Sciatic nerve (tissue), 2 donors: ENCODE measurements around the gene PLCB4. TPM values are rescaled to one million over a fixed set of nuclear protein-coding genes. Genes with fewer than 3 reads are reported as not detected.
A peak's percentile ranks its signal among the peaks of the same experiment; 100 is the strongest.
"Not testable (repeated sequence)": the region's sequence is repeated elsewhere in the genome, so short reads cannot be mapped to it uniquely, and the experiment has no call there.

Source experiments
- ATAC-seq: fragments of 200-7000 bp; cut with Tn5 transposase; one replicate; pipeline ENCODE4 v1.9.1; 2020; ENCODE audit warnings: mild to moderate bottlenecking, moderate library complexity
- DNase-seq: peaks from one replicate; pipeline ENCODE4 v3.0.0-alpha.2; 2020; ENCODE audit warnings: low spot score
- intact Hi-C: fragments of 100-400 bp; cut with DNase I; formaldehyde crosslinking; loops from one replicate; pipeline ENCODE4 v1.14.2; 2022
- total RNA-seq: library from RNA; stranded (reverse); fragmentation: NEBNext Ultra II Directional; extraction: Animal tissue kit (Norgen Biotek cat#: 25700); gene quantifications from one replicate; pipeline ENCODE4 v1.2.1, GENCODE V29; 2021
- donor health status: DM: no; HTN: no; CAD: no.
- donor health status: DM: no; HTN: no; CAD: no.

Gene PLCB4
- total RNA-seq, 1 donor from 2014 or later = 23.4 TPM

DNA sequence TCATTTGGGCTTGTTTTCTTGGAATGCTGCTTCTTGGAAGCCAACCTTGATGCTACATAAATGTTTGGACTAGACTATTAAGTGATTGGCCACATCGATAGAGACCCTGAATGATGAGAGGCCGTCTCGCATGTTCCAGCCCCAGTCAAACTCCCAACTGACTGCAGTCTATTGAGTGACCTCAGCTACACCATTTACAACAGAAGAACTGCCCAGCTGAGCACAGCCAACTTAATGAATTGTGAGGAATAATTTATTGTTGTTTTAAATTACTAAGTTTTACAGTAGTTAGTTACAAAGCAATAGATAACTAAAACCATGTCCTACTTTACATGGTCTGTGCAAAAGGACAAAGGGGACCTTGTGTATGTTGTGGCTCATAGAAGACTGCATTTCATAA, 63.0 kb downstream of the PLCB4 start:
- ATAC-seq = no peak
- no peak for DNase-seq
- intact Hi-C loops = no loop called here

DNA sequence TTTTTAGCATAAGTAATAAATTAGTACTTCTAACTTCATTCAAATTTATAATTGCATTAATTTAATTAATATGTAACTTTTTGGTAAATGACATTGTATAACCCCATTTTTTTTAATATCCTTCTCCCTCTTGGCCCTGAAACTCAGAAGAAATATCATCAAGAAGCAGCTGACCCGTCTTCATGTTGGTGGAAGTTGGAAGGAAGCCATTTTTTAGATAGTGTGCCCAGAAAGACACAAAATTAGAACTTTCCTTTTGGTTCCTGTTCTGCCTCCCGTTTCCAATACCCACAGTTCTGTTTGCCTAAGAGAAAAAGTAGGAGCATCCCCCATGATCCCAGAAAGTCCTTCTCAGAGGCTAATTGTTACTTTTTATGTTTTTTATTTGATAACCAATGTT, 65.5 kb downstream of the PLCB4 start:
- no peak for DNase-seq
- intact Hi-C loops = no loop called here
- ATAC-seq = no peak

DNA sequence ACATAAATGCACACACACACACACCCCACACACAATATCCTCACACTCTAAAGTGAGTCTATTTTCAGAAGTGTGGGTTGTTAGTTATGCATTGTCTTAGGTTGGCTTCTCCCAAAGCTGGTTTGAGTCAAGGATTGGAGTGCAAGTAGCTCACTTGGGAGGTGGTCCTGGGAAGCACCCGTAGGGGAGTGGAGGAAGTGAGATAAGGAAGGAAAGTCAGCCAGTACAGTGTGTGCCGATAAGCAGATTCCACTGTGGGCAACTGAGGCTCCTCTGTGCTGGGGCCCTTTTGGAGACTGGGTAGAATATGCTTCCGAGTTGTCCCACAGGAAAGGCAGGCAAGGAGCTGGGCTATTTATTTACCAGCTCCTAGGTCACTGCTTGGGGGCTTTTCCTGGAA, 67.2 kb downstream of the PLCB4 start:
- ATAC-seq = no peak
- intact Hi-C loops = no loop called here
- no peak for DNase-seq

DNA sequence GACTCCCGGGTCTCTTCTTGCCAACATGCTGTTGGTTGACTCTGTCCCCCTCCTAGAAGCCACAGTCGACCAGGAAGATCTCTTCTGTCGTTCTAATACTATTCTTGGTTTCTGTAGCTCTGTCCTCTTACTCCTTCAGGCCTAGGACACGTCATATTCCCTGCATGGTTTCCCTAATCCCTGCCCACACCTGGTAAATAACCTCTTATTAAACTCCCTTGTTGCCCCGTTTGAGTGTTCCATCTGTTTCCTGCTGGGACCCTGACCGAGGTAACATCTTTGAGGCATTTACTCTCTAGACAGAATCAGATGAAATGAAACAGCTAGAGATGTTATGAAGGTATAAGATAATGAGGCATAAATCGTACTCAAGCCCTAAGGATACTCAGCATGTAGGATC, 68.1 kb downstream of the PLCB4 start:
- DNase-seq (no peak), ATAC-seq (no peak)
- intact Hi-C loops = no loop called here

DNA sequence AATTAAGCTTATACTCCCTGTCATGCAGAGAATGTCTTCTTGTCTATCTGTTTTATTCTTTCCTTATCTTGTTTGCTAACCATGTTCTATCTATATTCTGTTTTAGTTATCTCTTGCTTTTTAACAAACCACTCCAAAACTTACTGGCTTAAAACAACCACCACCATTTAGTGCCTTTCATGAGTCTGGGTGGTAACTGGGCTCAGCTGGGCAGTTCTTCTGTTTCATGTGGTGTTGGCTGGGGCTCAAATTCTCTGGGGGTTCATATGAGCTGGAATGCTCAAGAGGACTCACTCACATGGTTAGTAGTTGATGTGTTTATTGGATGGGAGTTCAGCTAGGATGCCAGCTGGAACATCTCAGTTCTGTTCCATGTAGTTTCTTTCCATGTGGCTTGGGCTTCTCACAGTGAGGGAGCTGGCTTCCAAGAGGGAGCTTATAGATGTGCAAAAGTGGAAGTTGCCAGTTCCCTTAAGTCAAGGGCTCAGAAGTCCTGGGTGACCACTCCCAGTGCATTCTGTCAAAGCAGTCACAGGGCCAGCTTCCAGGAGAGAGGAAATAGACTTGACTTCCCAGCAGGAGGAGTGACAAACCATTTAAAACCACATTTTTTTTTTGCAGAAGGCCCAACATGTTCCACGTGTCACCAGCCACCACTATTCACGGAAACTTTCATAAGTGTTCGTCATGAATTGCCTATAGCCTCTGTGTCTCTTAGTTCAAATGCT, 70.4 kb downstream of the PLCB4 start:
- ATAC-seq (no peak), DNase-seq (no peak)
- intact Hi-C loops = no loop called here

DNA sequence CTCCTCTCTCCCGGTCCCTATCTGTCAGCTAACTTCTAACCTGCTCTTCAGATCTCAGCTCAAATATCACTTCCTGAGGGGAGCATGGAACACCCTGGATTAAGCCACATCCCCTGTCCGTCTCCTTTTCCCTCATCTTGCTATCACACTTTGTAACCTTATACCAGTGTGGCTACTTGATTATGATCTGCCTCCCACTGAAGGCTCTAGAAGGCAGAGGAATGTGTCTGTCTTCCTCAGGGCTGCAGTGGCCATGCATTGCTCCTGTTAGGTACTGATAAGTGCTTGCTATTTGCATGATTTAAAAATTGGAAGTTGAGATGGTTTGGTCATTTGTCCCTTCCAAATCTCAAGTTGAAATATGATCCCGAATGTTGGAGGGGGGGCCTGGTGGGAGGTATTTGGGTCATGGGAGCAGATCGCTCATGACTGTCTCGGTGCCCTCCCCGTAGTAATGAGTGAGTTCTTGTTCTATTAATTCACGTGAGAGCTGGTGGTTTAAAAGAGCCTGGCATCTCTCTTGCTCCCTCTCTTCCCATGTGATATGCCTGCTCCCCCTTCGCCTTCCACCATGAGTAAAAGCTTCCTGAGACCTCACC, 71.4 kb downstream of the PLCB4 start:
- DNase-seq = no peak
- intact Hi-C loops = no loop called here
- no peak for ATAC-seq

DNA sequence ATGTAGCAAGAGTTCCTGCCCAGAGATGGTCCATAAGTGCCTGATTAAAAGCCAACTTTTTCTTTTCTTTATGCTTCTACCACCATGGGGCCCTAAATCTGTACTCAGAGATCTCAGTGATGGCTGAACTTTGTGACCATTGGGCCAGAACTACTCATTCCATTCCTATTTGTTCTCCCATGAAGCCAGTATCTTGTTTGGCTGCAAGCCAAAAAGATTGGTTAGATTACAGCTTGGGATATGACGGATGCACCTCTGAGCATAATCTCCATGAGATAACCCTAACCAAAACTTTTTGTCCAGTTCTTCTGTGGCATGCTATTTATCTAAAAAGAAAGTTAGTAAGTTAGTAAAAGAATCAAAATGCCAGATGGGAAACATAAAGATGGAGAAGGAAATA, 72.2 kb downstream of the PLCB4 start:
- ATAC-seq (no peak), DNase-seq (no peak)
- intact Hi-C loops = no loop called here

DNA sequence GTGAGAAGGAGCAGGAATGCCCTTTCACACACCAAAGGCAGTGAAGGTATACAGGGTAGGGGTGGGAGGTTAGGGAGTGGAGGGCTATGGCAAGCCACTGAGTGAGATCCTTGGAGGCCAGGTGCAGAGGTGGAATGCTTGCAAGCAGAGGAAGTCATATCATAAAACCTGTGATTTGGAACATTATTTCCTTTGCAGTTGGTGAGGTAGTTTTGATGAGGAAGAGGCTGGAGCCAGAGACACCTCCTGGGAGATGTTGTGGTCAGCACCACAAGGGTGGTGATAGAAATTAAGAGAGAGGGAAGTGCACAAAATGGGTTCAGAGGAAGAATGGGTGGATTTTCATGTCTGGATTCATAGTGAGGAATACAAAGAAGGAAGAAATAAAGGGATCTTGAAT, 73.0 kb downstream of the PLCB4 start:
- no peak for DNase-seq
- no peak for ATAC-seq
- intact Hi-C loops = no loop called here

DNA sequence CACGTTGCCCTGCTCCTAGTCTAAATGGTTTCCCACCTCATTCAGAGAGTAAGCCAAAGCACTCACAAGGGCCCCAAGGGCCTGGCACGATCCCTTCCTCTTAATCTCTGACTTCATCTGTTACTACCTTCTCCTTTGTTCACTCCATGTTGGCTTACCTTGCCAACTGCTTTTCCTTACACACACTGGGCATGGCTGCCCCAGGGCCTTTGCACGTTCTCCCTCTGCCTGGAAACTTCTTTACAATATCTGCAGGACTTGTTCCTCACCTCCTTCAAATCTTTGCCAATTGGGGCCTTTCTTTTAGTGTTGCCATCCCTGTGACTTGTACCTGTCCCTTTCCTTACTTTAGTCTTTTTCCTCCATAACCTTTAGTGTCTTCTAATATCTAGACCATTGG, 73.9 kb downstream of the PLCB4 start:
- no peak for ATAC-seq

DNA sequence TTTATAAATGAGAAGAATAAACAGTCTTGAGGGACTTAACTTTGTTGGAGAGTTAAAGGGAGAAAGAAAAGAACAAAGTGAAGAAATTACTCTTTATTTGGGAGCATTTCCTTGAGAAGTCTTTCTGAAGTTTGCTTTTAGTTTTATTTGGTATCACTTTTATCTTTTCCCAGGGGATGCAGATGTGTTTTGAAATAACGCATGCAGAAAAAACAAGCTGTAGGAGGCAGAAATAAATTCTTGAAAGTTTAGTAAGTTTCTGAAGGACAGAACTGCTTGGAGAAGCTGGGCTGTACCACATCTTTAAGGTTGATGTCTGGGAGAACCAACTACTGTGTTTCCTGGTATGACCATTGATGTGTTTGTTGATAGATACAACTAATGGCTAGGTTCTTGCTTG, 75.0 kb downstream of the PLCB4 start:
- intact Hi-C loops = no loop called here
- DNase-seq (no peak), ATAC-seq (no peak)

More for the DNA sequence above, 73.9 kb downstream of the PLCB4 start:
- intact Hi-C loops = no loop called here
- DNase-seq = no peak

DNA sequence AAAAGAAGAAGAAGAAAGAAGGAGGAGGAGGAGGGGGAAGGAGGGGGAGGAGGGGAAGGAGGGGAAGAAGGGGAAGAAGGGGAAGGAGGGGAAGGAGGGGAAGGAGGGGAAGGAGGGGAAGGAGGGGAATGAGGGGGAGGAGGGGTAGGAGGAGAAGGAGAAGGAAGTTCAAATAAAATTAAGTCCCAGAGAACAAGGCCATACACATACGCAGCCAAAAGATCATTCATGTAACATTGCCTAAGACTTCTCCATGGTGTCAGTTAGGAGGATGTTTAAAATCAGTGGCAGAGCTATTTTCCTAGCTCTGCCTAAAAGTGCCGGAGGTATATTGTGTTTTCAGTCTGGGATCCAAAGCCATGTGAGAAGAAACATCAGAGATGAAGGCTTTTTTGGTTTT, 75.8 kb downstream of the PLCB4 start:
- no peak for DNase-seq
- peak; percentile 36 for ATAC-seq
- intact Hi-C loops = no loop called here

DNA sequence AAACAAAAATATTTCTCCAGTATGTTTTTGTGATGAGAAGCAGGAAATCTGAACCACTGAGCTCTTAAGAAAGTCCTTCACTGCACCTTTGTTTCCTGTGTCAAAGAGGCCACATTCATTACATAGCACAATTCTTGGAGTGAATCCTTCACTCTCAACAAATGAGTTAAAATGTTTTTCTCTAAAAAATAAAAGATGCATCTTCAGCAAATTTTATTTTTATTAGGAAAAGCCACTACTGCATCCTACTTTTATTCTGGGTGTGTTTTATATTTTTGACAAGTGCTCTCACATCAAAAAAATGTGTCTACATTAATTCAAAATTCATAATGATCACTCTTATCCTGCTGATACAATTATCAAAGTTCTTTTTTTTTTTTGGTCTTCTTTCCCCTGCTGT, 76.3 kb downstream of the PLCB4 start:
- intact Hi-C loops = no loop called here
- ATAC-seq (no peak), DNase-seq (no peak)

DNA sequence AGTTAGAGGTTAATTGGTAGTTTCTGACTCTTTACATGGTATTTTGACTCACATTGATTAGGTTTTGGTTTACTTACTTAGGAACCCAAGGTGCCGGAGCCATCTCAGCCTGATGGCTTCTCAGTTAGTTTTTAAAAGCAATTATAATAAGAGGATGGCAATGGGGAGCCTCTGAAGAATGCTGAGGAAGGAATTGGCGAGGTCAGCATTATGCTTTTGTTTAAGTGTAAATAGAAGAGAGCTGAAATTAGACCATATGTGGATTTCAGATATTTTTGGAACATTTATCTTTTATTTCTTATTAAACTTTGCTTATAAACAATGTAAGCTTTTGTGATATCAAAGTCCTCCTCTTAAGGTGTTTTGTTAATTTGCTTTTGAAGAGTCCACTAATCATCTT, 77.8 kb downstream of the PLCB4 start:
- intact Hi-C loops = no loop called here
- DNase-seq (no peak), ATAC-seq (no peak)

DNA sequence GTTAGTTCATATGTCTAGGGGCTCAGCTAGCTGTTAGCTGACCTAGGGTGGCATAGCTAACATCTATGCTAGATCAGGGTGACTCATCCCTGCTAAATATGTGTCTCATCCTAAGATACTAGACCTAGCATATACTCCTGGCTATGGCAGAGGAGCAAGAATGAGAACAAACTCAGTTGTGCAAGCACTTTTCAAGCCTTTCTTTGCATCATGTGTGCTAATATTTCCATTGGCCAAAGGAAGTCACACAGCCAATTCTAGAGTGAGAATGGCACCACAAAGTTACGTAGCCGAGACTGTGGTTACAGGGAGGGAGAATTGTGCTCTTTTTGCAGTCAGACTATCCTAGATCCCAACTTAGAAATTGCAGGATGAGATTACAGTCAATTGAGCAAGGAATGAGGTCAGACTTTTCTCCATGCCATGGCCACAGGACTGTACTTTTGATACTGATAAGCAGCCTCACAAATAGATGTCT, 78.7 kb downstream of the PLCB4 start:
- intact Hi-C loops = no loop called here
- no peak for DNase-seq
- ATAC-seq = no peak

DNA sequence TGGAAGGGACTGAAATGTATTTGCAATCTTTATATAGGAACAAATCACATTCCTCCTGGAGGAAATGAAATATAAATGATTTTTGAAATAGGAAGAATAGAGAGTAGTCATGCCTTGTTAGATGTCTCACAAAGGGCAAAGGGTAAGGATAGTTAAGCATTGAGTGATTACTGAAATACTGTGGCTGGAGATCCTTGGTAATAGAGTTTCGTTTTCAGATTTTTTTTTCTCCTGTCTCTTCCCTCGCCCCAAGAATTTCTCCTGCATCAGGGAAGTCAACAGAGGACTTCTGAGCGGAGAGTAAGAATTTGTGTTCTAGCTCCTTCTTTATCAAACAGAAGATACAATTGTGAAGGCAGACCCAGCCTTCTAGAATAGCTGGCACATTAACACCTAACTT, 79.4 kb downstream of the PLCB4 start:
- DNase-seq (no peak), ATAC-seq (no peak)
- intact Hi-C loops = no loop called here

DNA sequence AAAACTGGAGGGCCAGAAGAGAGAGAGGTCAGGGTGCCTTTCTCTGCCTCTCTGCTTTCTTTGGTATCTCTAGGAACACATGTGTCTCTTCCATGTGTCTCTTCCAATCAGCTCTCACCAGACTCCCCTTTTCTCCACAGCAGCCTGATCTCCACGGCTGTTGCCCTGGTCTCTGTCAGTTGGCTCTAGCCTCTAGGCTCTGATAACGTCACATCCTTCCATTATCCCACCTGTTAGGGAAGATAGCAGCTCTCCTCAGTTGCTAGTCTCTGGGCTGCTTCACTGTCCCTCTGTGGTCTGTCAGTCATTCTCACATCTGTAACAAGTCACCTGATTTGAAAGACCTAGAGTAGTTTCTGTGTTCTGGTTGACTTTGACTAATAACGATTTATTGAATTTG, 80.2 kb downstream of the PLCB4 start:
- ATAC-seq (no peak), DNase-seq (no peak)
- intact Hi-C loops = no loop called here

DNA sequence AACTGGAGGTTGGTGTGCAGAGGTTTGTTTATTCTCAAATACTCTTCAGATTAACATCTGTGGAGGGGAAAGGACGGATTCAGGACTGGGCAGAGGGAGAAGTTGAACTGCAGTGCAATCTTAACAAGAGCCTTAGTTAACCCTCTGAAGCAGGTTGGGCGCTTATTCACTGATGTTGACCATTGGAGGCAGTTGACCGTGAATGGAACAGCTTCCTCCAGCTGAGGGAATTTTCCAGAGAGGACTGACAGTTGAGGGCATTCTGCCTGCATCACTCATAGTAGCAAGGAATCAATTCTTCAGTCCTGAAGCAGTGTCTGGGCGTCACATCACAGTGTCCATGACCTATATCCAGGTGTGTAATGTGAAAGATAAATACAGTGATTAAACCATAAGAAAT, 80.9 kb downstream of the PLCB4 start:
- ATAC-seq (no peak), DNase-seq (no peak)
- intact Hi-C loops = no loop called here

DNA sequence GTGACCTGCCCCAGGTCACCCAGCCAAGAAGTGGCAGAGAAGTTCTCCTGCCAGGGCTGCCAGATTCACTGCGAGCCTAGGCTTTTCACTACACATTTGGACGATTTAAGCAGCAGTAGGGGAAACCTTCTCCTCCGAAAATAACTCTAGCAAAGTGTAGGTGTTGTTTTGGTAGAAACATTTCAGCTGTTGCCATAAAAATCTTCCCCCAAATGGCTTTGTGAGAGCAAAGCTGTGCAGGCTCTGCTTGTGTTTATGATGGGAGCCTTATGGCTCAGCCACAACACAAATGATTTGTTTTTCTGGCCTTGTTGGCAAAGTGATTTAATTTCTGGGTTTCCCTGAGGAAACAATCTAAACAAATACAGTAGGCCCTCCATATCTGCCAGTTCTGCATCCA, 81.8 kb downstream of the PLCB4 start:
- ATAC-seq (no peak), DNase-seq (no peak)
- intact Hi-C loops = no loop called here

DNA sequence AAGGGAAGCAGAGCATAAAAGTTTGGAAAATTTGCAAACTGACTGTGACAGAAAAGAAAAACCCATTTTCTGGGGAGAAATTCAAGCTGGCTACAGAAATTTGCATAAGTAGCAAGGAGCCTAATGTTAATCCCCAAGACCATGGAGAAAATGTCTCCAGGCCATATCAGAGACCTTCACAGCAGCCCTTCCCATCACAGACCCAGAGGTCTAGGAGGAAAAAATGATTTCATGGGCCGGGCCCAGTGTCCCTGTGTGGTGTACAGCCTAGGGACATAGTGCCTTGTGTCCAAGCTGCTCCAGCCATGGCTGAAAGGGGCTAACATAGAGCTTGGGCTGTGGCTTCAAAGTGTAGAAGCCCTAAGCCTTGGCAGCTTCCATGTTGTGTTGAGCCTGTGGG, 83.3 kb downstream of the PLCB4 start:
- ATAC-seq, intact Hi-C loops, DNase-seq: not testable (repeated sequence)

DNA sequence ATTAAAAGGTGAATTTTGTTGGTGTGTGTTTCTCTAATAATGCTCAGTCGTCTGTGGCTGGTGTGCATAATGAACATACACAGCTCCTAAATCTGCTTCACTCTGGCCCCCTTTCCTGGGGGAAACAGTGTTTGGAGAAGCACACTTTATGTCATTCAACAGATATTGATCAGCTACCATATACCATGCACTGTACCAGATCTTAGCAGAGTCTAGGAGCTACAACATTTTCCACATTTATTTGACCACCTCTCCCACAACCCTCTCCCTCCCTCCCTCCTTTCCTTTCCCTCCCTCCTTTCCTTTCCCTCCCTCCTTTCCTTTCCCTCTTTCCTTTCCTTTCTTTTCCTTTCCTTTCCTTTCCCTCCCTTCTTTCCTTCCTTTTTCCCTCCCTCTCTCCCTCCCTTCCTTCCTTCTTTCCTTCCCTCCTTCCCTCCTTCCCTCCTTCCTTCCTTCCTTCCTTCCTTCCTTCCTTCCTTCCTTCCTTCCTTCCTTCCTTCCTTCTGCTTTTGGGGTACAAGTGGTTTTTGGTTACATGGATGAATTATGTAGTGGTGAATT, 85.7 kb downstream of the PLCB4 start:
- intact Hi-C loops = no loop called here
- no peak for DNase-seq
- no peak for ATAC-seq
